Mesendoderm (in vitro differentiated cells): ENCODE measurements around the gene CBX6.

Experiments used
- DNase-seq: peaks from one replicate; pipeline ENCODE4 v3.0.0; 2013
- H2AK5ac ChIP-seq: 2 replicates; pipeline ENCODE4 v1.6.1; 2013; ENCODE audit warnings: low read length, inconsistent platforms
- H2BK120ac ChIP-seq: 2 replicates; pipeline ENCODE4 v1.6.1; 2013; ENCODE audit warnings: low read depth, mild to moderate bottlenecking, low read length, moderate library complexity, mixed read lengths
- H2BK15ac ChIP-seq: replicated peaks from 2 replicates; pipeline ENCODE4 v1.6.1; 2013; ENCODE audit warnings: low read depth, mild to moderate bottlenecking, moderate library complexity
- H2BK5ac ChIP-seq: 2 replicates; pipeline ENCODE4 v1.6.1; 2013; ENCODE audit warnings: low read length, inconsistent platforms
- H3K18ac ChIP-seq: 2 replicates; pipeline ENCODE4 v1.6.1; 2013; ENCODE audit warnings: mild to moderate bottlenecking, low read length, mixed read lengths
- H3K23ac ChIP-seq: one replicate; pipeline ENCODE4 v1.6.1; 2013; ENCODE audit warnings: low read length
- H3K27ac ChIP-seq: 2 replicates; pipeline ENCODE4 v1.5.1; 2013; ENCODE audit warnings: low read depth, mild to moderate bottlenecking, inconsistent platforms, low read length, moderate library complexity
- H3K27me3 ChIP-seq: 2 replicates; pipeline ENCODE4 v1.6.1; 2013; ENCODE audit warnings: low read length, control low read depth, mild to moderate bottlenecking, inconsistent platforms; ENCODE audit not compliant: insufficient read depth, poor library complexity
- H3K36me3 ChIP-seq: 2 replicates; pipeline ENCODE4 v1.6.1; 2013; ENCODE audit warnings: low read length, inconsistent platforms; ENCODE audit not compliant: control insufficient read depth, insufficient read depth
- H3K4ac ChIP-seq: one replicate; pipeline ENCODE4 v1.6.1; 2013; ENCODE audit warnings: low read depth, mild to moderate bottlenecking, low read length, moderate library complexity
- H3K4me1 ChIP-seq: 2 replicates; pipeline ENCODE4 v1.6.1; 2013; ENCODE audit warnings: low read depth, low read length, inconsistent platforms; ENCODE audit not compliant: control insufficient read depth
- H3K4me2 ChIP-seq: 2 replicates; pipeline ENCODE4 v1.6.1; 2013; ENCODE audit warnings: low read length
- H3K4me3 ChIP-seq: 2 replicates; pipeline ENCODE4 v1.5.1; 2013; ENCODE audit warnings: mild to moderate bottlenecking, low read length
- H3K56ac ChIP-seq: one replicate; pipeline ENCODE4 v1.6.1; 2013; ENCODE audit warnings: low read length
- H3K79me1 ChIP-seq: 2 replicates; pipeline ENCODE4 v1.6.1; 2013; ENCODE audit warnings: low read length, inconsistent platforms
- H3K79me2 ChIP-seq: 2 replicates; pipeline ENCODE4 v1.6.1; 2013; ENCODE audit warnings: mild to moderate bottlenecking, low read length; ENCODE audit not compliant: control insufficient read depth, insufficient read depth
- H3K9ac ChIP-seq: 2 replicates; pipeline ENCODE4 v1.6.1; 2013; ENCODE audit warnings: low read length, inconsistent platforms
- H4K5ac ChIP-seq: one replicate; pipeline ENCODE4 v1.6.1; 2013; ENCODE audit warnings: low read length
- H4K8ac ChIP-seq: one replicate; pipeline ENCODE4 v1.6.1; 2013; ENCODE audit warnings: low read depth, mild to moderate bottlenecking, control low read depth, low read length, moderate library complexity
- WGBS: extraction: QIAGEN DNeasy Blood & Tissue Kit; methylation state at CpG from one replicate; pipeline ENCODE4 v1.1.7; 2013; ENCODE audit warnings: low lambda C conversion rate, missing lambda C conversion rate; ENCODE audit not compliant: insufficient coverage; ENCODE audit errors: extremely low coverage; 5-methylcytosine and 5-hydroxymethylcytosine counted together

The CBX6 gene

GRCh38 chr22:38879961-38880360 is 7.9 kb upstream of the CBX6 start:
- Histone ChIP-seq H3K27me3 (no peaks in the 10 kb centered on the region), H3K4ac (no peak overlapping the region), H3K23ac (no peak overlapping the region), H2BK15ac (no peak overlapping the region), H3K27ac (no peak overlapping the region), H3K18ac (no peak overlapping the region), H3K4me2 (no peak overlapping the region), H3K9ac (no peak overlapping the region), H2BK5ac (no peak overlapping the region), H3K4me3 (no peak overlapping the region), H3K79me1 (no peaks in the 10 kb centered on the region), H3K4me1 (no peaks in the 10 kb centered on the region), H2BK120ac (no peak overlapping the region), H3K56ac (no peak overlapping the region), H4K5ac (no peak overlapping the region), H3K79me2 (no peaks in the 10 kb centered on the region), H2AK5ac (no peak overlapping the region), H3K36me3 (no peaks in the 10 kb centered on the region), H4K8ac (no peak overlapping the region)
- WGBS: no CpG with 5 or more reads among the region's 5 CpGs
- DNase-seq: no peak

GRCh38 chr22:38879108-38879729 is 7.2 kb upstream of the CBX6 start:
- H4K8ac ChIP-seq: no peak overlapping the region
- H3K4me1 ChIP-seq: no peaks in the 10 kb centered on the region
- no peak overlapping the region for H3K23ac ChIP-seq
- H3K36me3 ChIP-seq: no peaks in the 10 kb centered on the region
- H2BK15ac ChIP-seq: no peak overlapping the region
- H3K79me2 ChIP-seq: no peaks in the 10 kb centered on the region
- no peak for DNase-seq
- H2BK5ac ChIP-seq: no peak overlapping the region
- no peaks in the 10 kb centered on the region for H3K27me3 ChIP-seq
- H2AK5ac ChIP-seq: no peak overlapping the region
- no peak overlapping the region for H4K5ac ChIP-seq
- no peak overlapping the region for H3K4me2 ChIP-seq
- H3K27ac ChIP-seq: no peak overlapping the region
- H3K4ac ChIP-seq: no peak overlapping the region
- H3K9ac ChIP-seq: no peak overlapping the region
- no peaks in the 10 kb centered on the region for H3K79me1 ChIP-seq
- no CpG with 5 or more reads among the region's 5 CpGs for WGBS
- no peak overlapping the region for H3K18ac ChIP-seq
- no peak overlapping the region for H3K56ac ChIP-seq
- H2BK120ac ChIP-seq: no peak overlapping the region
- no peak overlapping the region for H3K4me3 ChIP-seq

GRCh38 chr22:38878001-38878400 is 6.0 kb upstream of the CBX6 start:
- H3K23ac ChIP-seq: no peak overlapping the region
- H3K18ac ChIP-seq: no peak overlapping the region
- no peak overlapping the region for H2BK120ac ChIP-seq
- no peak overlapping the region for H4K5ac ChIP-seq
- H3K9ac ChIP-seq: no peak overlapping the region
- H3K4me1 ChIP-seq: peaks cover 3% of the 10 kb centered on the region
- no peaks in the 10 kb centered on the region for H3K79me1 ChIP-seq
- H2BK15ac ChIP-seq: no peak overlapping the region
- WGBS: no CpG with 5 or more reads among the region's 4 CpGs
- H3K79me2 ChIP-seq: no peaks in the 10 kb centered on the region
- no peak overlapping the region for H3K4me2 ChIP-seq
- H2AK5ac ChIP-seq: no peak overlapping the region
- H2BK5ac ChIP-seq: no peak overlapping the region
- H3K27me3 ChIP-seq: no peaks in the 10 kb centered on the region
- H3K4ac ChIP-seq: no peak overlapping the region
- H3K56ac ChIP-seq: no peak overlapping the region
- no peak for DNase-seq
- H3K27ac ChIP-seq: no peak overlapping the region
- no peak overlapping the region for H3K4me3 ChIP-seq
- no peak overlapping the region for H4K8ac ChIP-seq
- H3K36me3 ChIP-seq: no peaks in the 10 kb centered on the region

- Histone ChIP-seq H3K27ac (no peak overlapping the region), H3K18ac (no peak overlapping the region), H3K4me3 (no peak overlapping the region), H4K8ac (no peak overlapping the region), H4K5ac (no peak overlapping the region), H3K79me1 (peaks cover 6% of the 10 kb centered on the region), H2AK5ac (no peak overlapping the region), H3K56ac (no peak overlapping the region), H3K79me2 (peaks cover 2% of the 10 kb centered on the region), H3K4ac (no peak overlapping the region), H3K36me3 (no peaks in the 10 kb centered on the region), H3K27me3 (no peaks in the 10 kb centered on the region), H3K4me2 (no peak overlapping the region), H2BK15ac (no peak overlapping the region), H3K23ac (no peak overlapping the region), H2BK120ac (no peak overlapping the region), H2BK5ac (no peak overlapping the region), H3K9ac (no peak overlapping the region), H3K4me1 (peaks cover 5% of the 10 kb centered on the region)
- no CpG with 5 or more reads among the region's 13 CpGs for WGBS
- DNase-seq: no peak
Observed at GRCh38 chr22:38874529-38875222, 2.7 kb upstream of the CBX6 start.

GRCh38 chr22:38873469-38874411 is 1.7 kb upstream of the CBX6 start:
- H4K8ac ChIP-seq: no peak overlapping the region
- H2BK5ac ChIP-seq: no peak overlapping the region
- DNase-seq: peak; percentile 27
- no peak overlapping the region for H2BK120ac ChIP-seq
- no peak overlapping the region for H4K5ac ChIP-seq
- peak overlapping the region; percentile 44 for H3K56ac ChIP-seq
- H2BK15ac ChIP-seq: no peak overlapping the region
- no peak overlapping the region for H2AK5ac ChIP-seq
- no peaks in the 10 kb centered on the region for H3K27me3 ChIP-seq
- H3K79me1 ChIP-seq: peaks cover 6% of the 10 kb centered on the region
- no peaks in the 10 kb centered on the region for H3K36me3 ChIP-seq
- no peak overlapping the region for H3K4me3 ChIP-seq
- H3K23ac ChIP-seq: no peak overlapping the region
- H3K9ac ChIP-seq: no peak overlapping the region
- no peak overlapping the region for H3K4me2 ChIP-seq
- peaks cover 5% of the 10 kb centered on the region for H3K4me1 ChIP-seq
- no CpG with 5 or more reads among the region's 9 CpGs for WGBS
- H3K79me2 ChIP-seq: peaks cover 2% of the 10 kb centered on the region
- H3K27ac ChIP-seq: no peak overlapping the region
- no peak overlapping the region for H3K18ac ChIP-seq
- H3K4ac ChIP-seq: no peak overlapping the region
